SU-DHL-6 (cell line): Measurements from ENCODE around the gene VSTM4.

Source experiments
- H2AFZ ChIP-seq: fragments of 200-600 bp; sonication (generic); 2 replicates; pipeline ENCODE4 v1.6.1; 2014; ENCODE audit warnings: low read depth, mild to moderate bottlenecking, moderate library complexity, mixed read lengths, antibody characterized with exemption, low read length; ENCODE audit not compliant: severe bottlenecking
- H3F3A ChIP-seq: fragments of 200-600 bp; shearing (Covaris generic); 2 replicates; pipeline ENCODE4 v1.6.0; 2016; ENCODE audit warnings: antibody characterized with exemption, mild to moderate bottlenecking; ENCODE audit not compliant: insufficient read depth
- H3K27ac ChIP-seq: fragments of 200-600 bp; sonication (generic); 2 replicates; pipeline ENCODE4 v1.5.1; 2016; ENCODE audit warnings: low read depth, mild to moderate bottlenecking, low read length, moderate library complexity, mixed read lengths
- H3K27me3 ChIP-seq: fragments of 200-600 bp; sonication (generic), shearing (Covaris generic); 2 replicates; pipeline ENCODE4 v1.6.0; 2014; ENCODE audit warnings: mild to moderate bottlenecking, low read length
- H3K36me3 ChIP-seq: fragments of 200-600 bp; sonication (generic); 2 replicates; pipeline ENCODE4 v1.6.1; 2014; ENCODE audit warnings: mild to moderate bottlenecking, low read length, mixed read lengths
- H3K4me2 ChIP-seq: fragments of 300-600, 200-600 bp; shearing (Covaris generic), sonication (generic); 2 replicates; pipeline ENCODE4 v1.6.0; 2014; ENCODE audit warnings: low read length, low read depth, mild to moderate bottlenecking; ENCODE audit not compliant: poor library complexity, severe bottlenecking
- H3K4me3 ChIP-seq: fragments of 200-600 bp; sonication (generic); 2 replicates; pipeline ENCODE4 v1.5.1; 2014; ENCODE audit warnings: antibody characterized with exemption, low read length, mild to moderate bottlenecking, mixed read lengths; ENCODE audit not compliant: insufficient read depth, poor library complexity, severe bottlenecking
- H3K79me2 ChIP-seq: fragments of 200-600 bp; sonication (generic); 2 replicates; pipeline ENCODE4 v1.6.1; 2014; ENCODE audit warnings: mild to moderate bottlenecking, low read length, moderate library complexity; ENCODE audit not compliant: insufficient read depth
- H3K9ac ChIP-seq: fragments of 200-600 bp; sonication (generic); 2 replicates; pipeline ENCODE4 v1.7.0; 2014; ENCODE audit warnings: mild to moderate bottlenecking, low read length
- H3K9me2 ChIP-seq: fragments of 200-600 bp; sonication (generic); replicated peaks from 2 replicates; pipeline ENCODE4 v1.6.1; 2014; ENCODE audit warnings: low read length; ENCODE audit not compliant: insufficient read depth
- H3K9me3 ChIP-seq: fragments of 200-600 bp; sonication (generic); 2 replicates; pipeline ENCODE4 v1.6.1; 2014; ENCODE audit warnings: low read length, mixed read lengths; ENCODE audit not compliant: insufficient read depth
- H4K20me1 ChIP-seq: fragments of 200-600 bp; sonication (generic); 2 replicates; pipeline ENCODE4 v1.6.1; 2014; ENCODE audit warnings: low read depth, mild to moderate bottlenecking, antibody characterized with exemption, low read length, moderate library complexity, mixed read lengths
- EZH2phosphoT487 ChIP-seq: fragments of 200-600 bp; sonication (generic), shearing (Covaris generic); conservative IDR thresholded peaks from 2 replicates; pipeline ENCODE4 v1.6.1; 2018; ENCODE audit warnings: mild to moderate bottlenecking, antibody characterized with exemption, low read length, moderate library complexity, mixed read lengths
- TF ChIP-seq, protein P1 (sequence below): fragments of 200-600 bp; sonication (generic); IDR thresholded peaks from one replicate; pipeline ENCODE4 v1.5.1; 2017; ENCODE audit warnings: antibody characterized with exemption, mild to moderate bottlenecking, low read length, moderate library complexity; ENCODE audit not compliant: insufficient read depth, poor library complexity, severe bottlenecking

The VSTM4 gene

GRCh38 chr10:49072166-49072885 is 43.0 kb downstream of the VSTM4 start:
- Histone ChIP-seq H4K20me1 (no peaks in the 10 kb centered on the region), H3K9ac (no peak overlapping the region), H3K9me3 (no peaks in the 10 kb centered on the region), H3K36me3 (no peaks in the 10 kb centered on the region), H3K27me3 (no peaks in the 10 kb centered on the region), H2AFZ (no peak overlapping the region), H3K9me2 (no peaks in the 10 kb centered on the region), H3K27ac (no peak overlapping the region), H3K4me2 (no peak overlapping the region), H3K79me2 (no peaks in the 10 kb centered on the region), H3F3A (no peaks in the 10 kb centered on the region), H3K4me3 (no peak overlapping the region)
- no peak for TF ChIP-seq EZH2phosphoT487
- TF ChIP-seq, protein P1, sequence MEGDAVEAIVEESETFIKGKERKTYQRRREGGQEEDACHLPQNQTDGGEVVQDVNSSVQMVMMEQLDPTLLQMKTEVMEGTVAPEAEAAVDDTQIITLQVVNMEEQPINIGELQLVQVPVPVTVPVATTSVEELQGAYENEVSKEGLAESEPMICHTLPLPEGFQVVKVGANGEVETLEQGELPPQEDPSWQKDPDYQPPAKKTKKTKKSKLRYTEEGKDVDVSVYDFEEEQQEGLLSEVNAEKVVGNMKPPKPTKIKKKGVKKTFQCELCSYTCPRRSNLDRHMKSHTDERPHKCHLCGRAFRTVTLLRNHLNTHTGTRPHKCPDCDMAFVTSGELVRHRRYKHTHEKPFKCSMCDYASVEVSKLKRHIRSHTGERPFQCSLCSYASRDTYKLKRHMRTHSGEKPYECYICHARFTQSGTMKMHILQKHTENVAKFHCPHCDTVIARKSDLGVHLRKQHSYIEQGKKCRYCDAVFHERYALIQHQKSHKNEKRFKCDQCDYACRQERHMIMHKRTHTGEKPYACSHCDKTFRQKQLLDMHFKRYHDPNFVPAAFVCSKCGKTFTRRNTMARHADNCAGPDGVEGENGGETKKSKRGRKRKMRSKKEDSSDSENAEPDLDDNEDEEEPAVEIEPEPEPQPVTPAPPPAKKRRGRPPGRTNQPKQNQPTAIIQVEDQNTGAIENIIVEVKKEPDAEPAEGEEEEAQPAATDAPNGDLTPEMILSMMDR: no peak

GRCh38 chr10:49071160-49071761 is 44.1 kb downstream of the VSTM4 start:
- Histone ChIP-seq H3K36me3 (no peaks in the 10 kb centered on the region), H3K79me2 (no peaks in the 10 kb centered on the region), H3K9me3 (no peaks in the 10 kb centered on the region), H3K9ac (no peak overlapping the region), H3K27me3 (no peaks in the 10 kb centered on the region), H2AFZ (no peak overlapping the region), H3K4me3 (no peak overlapping the region), H3F3A (no peaks in the 10 kb centered on the region), H3K27ac (no peak overlapping the region), H3K9me2 (no peaks in the 10 kb centered on the region), H4K20me1 (no peaks in the 10 kb centered on the region), H3K4me2 (no peak overlapping the region)
- TF ChIP-seq EZH2phosphoT487: no peak
- TF ChIP-seq, protein P1: no peak

DNA sequence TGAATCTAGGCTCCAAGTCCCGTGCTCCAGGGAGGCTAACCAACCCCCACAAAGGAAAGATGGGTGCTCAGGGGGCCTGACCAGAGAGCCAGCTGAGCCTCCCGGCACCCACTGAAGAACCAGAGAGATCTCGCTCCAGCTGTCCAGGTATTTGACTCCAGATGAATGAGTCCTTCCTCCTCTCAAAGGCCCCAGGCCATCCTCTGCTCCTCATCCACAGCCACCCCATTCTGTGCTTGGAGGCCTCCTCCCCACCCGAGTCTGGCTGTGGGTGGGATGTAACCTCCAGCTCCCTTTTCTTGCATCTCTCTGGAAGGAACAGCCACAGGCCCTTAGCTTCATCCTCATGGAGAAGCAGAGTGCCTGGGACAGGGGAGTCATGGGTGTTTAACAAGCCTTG is 44.6 kb downstream of the VSTM4 start:
- Histone ChIP-seq H2AFZ (no peak overlapping the region), H3K36me3 (no peaks in the 10 kb centered on the region), H3F3A (no peaks in the 10 kb centered on the region), H4K20me1 (no peaks in the 10 kb centered on the region), H3K79me2 (no peaks in the 10 kb centered on the region), H3K4me2 (no peak overlapping the region), H3K27me3 (no peaks in the 10 kb centered on the region; the same call in 1 of the 2 replicates), H3K9me2 (no peaks in the 10 kb centered on the region), H3K9ac (no peak overlapping the region), H3K9me3 (no peaks in the 10 kb centered on the region), H3K4me3 (no peak overlapping the region), H3K27ac (no peak overlapping the region)
- no peak for TF ChIP-seq EZH2phosphoT487
- TF ChIP-seq, protein P1: no peak
